ENCODE measurements around the gene MYO10. TPM values are rescaled to one million over a fixed set of nuclear protein-coding genes. Genes with fewer than 3 reads are reported as not detected.

Gene MYO10
- total RNA-seq, 1 donor, result 37.1 TPM

DNA sequence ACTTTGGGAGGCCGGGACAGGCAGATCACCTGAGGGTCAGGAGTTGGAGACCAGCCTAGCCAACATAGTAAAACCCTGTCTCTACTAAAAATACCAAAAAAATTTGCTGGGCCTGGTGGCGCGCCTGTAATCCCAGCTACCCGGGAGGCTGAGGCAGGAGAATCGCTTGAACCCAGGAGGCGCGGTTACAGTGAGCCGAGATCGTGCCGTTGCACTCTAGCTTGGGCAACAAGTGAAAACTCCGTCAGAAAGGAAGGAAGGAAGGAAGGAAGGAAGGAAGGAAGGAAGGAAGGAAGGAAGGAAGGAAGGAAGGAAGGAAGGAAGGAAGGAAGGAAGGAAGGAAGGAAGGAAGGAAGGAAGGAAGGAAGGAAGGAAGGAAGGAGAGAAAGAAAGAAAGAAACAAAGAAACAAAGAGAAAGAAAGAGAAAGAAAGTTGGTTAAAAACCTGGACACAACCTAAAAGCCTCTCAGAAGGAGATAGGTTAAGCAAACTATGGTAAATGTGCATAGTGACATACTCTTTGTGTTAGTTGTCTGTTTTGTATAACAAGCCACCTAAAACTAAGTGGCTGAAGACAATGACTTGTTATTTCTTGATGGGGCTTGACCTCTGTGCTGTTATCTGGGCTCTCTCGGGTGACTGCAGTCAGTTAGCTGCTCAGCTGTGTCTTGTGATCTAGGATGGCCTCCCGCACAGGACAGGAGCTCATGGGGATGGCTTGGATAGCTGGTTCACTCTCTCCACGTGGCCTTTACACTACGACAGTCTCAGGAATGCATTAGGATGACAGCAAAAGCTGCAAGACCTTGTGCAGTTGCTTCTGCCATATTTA lies 8.0 kb upstream of the MYO10 start:
- no peak for TF ChIP-seq CTCF (IDR thresholded peaks at IDR 0.05; ENCODE audit: insufficient read depth, low read length)
- DNase-seq (ENCODE audit: low read depth), result no peak
- H3K4me3 ChIP-seq (ENCODE audit: low read depth, low read length), result no peak overlapping the region

- TF ChIP-seq CTCF (IDR thresholded peaks at IDR 0.05; ENCODE audit: insufficient read depth, low read length), result no peak
- DNase-seq (ENCODE audit: low read depth), result no peak
- no peak overlapping the region for H3K4me3 ChIP-seq (ENCODE audit: low read depth, low read length)
Measured at GRCh38 chr5:16937503-16938161, 1.5 kb upstream of the MYO10 start.

- no peak for TF ChIP-seq CTCF (IDR thresholded peaks at IDR 0.05; ENCODE audit: insufficient read depth, low read length)
- peak overlapping the region; percentile 83 for H3K4me3 ChIP-seq (ENCODE audit: low read depth, low read length)
- no peak for DNase-seq (ENCODE audit: low read depth)
Measured at GRCh38 chr5:16936989-16937438, 926 bp upstream of the MYO10 start.

GRCh38 chr5:16935231-16936149 lies 598 bp downstream of the MYO10 start:
- DNase-seq (ENCODE audit: low read depth), result peak; percentile 47
- H3K4me3 ChIP-seq (ENCODE audit: low read depth, low read length), result peak overlapping the region; percentile 92
- no peak for TF ChIP-seq CTCF (IDR thresholded peaks at IDR 0.05; ENCODE audit: insufficient read depth, low read length)

DNA sequence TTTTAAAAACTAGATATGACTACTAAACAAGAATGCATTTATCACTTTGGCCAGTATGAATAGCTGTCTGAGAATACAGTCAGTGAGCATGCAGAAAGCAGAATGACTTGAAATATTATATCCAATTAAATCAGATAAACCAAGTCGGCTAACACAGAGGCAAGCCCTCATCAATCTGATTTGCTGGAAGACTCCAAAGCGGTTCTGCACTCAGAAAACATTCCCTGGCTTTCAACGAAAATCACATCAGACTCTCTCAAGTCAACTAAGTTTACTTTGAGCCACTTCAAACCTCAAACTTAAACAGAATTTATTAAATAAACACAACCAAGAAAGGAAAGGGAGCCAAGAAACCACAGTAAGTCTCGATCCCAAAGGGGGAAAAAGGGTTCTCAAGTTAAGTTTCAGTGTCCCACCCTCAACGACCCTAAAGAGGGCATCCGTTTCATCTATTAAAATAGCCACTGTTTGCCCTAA lies 1.4 kb downstream of the MYO10 start:
- no peak for TF ChIP-seq CTCF (IDR thresholded peaks at IDR 0.05; ENCODE audit: insufficient read depth, low read length)
- peak overlapping the region; percentile 92 for H3K4me3 ChIP-seq (ENCODE audit: low read depth, low read length)
- peak; percentile 58 for DNase-seq (ENCODE audit: low read depth)

DNA sequence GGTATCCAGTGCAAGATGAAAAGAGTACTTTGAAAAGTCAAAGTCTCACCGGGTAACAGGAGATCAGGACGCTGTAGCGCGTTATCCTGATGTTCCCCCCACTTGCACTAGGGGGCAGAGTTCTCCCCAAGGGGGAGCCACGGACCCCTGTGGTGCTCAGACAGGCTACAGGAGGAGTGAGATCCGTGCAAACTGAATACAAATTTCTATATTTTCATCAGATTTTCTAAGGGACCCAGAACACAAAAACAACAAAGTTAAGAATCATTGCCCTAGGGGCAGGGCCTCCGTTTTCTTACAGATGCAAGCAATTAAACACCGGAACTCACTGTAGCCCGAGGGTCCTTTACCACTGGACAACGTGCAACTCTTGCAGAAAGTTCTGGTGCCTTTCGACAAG lies 2.0 kb downstream of the MYO10 start:
- peak; percentile 82 for DNase-seq (ENCODE audit: low read depth)
- peak overlapping the region; percentile 92 for H3K4me3 ChIP-seq (ENCODE audit: low read depth, low read length)
- peak; percentile 99 for TF ChIP-seq CTCF (IDR thresholded peaks at IDR 0.05; ENCODE audit: insufficient read depth, low read length)
